Astrocyte (in vitro differentiated cells and primary cell): ENCODE measurements around the gene TOR1B.

Experiments used
- EZH2 ChIP-seq: IDR thresholded peaks from 2 replicates; pipeline ENCODE4 v1.6.1; 2012; ENCODE audit warnings: mild to moderate bottlenecking, low read length, inconsistent platforms; ENCODE audit not compliant: insufficient read depth
- TF ChIP-seq, protein P1 (sequence below): IDR thresholded peaks from 2 replicates; pipeline ENCODE4 v1.5.1; 2011; ENCODE audit warnings: low read depth, mild to moderate bottlenecking, inconsistent platforms, low read length, moderate library complexity; ENCODE audit not compliant: insufficient read depth

DNA sequence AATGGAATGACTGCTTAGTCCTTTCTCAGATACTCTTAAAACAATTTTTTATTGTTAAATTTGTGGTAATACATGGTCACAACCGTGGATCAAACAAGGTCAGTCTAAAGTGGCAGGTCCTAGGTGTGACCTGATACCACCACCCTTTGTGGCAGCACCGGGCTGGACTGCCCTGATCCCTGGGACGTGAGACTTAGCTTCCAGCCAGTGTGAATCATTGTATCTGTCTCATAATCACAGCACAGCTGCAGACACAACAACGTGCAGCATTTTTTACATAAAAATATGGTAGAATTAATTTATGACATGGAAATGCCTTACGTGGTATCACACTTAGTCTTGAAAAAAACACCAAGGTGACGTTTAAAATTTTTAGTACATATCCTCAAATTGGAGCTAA is 7.8 kb downstream of the TOR1B start:
- TF ChIP-seq, protein P1, sequence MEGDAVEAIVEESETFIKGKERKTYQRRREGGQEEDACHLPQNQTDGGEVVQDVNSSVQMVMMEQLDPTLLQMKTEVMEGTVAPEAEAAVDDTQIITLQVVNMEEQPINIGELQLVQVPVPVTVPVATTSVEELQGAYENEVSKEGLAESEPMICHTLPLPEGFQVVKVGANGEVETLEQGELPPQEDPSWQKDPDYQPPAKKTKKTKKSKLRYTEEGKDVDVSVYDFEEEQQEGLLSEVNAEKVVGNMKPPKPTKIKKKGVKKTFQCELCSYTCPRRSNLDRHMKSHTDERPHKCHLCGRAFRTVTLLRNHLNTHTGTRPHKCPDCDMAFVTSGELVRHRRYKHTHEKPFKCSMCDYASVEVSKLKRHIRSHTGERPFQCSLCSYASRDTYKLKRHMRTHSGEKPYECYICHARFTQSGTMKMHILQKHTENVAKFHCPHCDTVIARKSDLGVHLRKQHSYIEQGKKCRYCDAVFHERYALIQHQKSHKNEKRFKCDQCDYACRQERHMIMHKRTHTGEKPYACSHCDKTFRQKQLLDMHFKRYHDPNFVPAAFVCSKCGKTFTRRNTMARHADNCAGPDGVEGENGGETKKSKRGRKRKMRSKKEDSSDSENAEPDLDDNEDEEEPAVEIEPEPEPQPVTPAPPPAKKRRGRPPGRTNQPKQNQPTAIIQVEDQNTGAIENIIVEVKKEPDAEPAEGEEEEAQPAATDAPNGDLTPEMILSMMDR, result no peak
- TF ChIP-seq EZH2, result no peak
